Activated CD8-positive, alpha-beta T cell treated with anti-CD3 and anti-CD28 coated beads for 36 hours (primary cell): ENCODE results near the gene ADARB2. TPM values are rescaled to one million over a fixed set of nuclear protein-coding genes. Genes with fewer than 3 reads are reported as not detected.

Experiments
- ATAC-seq: fragments of 200-7000 bp; cut with Tn5 transposase; one replicate; pipeline ENCODE4 v1.10.0; 2021; ENCODE audit warnings: mild to moderate bottlenecking, moderate library complexity
- CTCF ChIA-PET: fragments of 350-600 bp; sonication (Branson Sonifier 250); formaldehyde crosslinking; loops from one replicate; lab custom pipeline; 2021; ENCODE audit warnings: antibody characterized with exemption; lab: Charles Lee
- POLR2A ChIA-PET: fragments of 350-600 bp; sonication (Branson Sonifier 250); formaldehyde crosslinking; loops from one replicate; lab custom pipeline; 2021; ENCODE audit warnings: antibody characterized with exemption; lab: Charles Lee
- DNase-seq: peaks from one replicate; pipeline ENCODE4 v3.0.0-alpha.2; 2020
- H3K27ac Mint-ChIP-seq: one replicate; pipeline ENCODE4 v1.8.0; 2021; ENCODE audit warnings: mild to moderate bottlenecking, mixed read lengths
- H3K27me3 Mint-ChIP-seq: one replicate; pipeline ENCODE4 v1.8.0; 2021; ENCODE audit warnings: mixed read lengths
- H3K36me3 Mint-ChIP-seq: one replicate; pipeline ENCODE4 v1.8.0; 2021; ENCODE audit warnings: low read depth, mixed read lengths
- H3K4me1 Mint-ChIP-seq: one replicate; pipeline ENCODE4 v1.8.0; 2021; ENCODE audit warnings: low read depth, mixed read lengths
- H3K4me3 Mint-ChIP-seq: one replicate; pipeline ENCODE4 v1.8.0; 2021; ENCODE audit warnings: mild to moderate bottlenecking, moderate library complexity, mixed read lengths
- H3K9me3 Mint-ChIP-seq: one replicate; pipeline ENCODE4 v1.8.0; 2021; ENCODE audit warnings: mixed read lengths
- intact Hi-C: fragments of 100-400 bp; cut with micrococcal nuclease; formaldehyde crosslinking; loops from one replicate; pipeline ENCODE4 v1.10.0; 2022
- total RNA-seq, 2 experiments: library from RNA; stranded (reverse); gene quantifications; one replicate each; pipeline ENCODE4 v1.2.3, GENCODE V29; 2021
- TF ChIP-seq, protein P1 (sequence below): fragments of 200-600 bp; IDR thresholded peaks from one replicate; pipeline ENCODE4 v1.8.0; 2022; ENCODE audit warnings: antibody characterized with exemption, mild to moderate bottlenecking

Gene ADARB2
- total RNA-seq, 2 experiments from 2014 or later: 1.3 to 1.6 TPM

DNA sequence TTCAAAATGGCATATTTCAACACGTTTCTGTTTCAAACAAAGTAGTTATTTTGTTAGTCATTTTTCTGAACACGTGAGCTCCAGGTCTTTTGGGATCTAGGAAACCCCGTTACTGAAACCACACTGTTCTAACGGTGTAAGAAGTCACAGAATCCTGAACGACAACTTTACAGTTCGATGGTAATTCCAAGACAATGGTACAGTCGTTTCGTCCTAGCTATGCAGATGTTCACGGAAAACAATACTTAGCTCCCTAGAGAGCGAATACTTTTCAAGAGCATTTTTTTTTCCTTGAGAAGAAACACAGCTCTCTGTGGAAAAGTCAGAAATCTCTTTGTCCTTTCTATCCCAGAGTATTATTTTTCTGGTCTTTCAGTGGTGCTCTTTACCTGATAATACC lies 254.1 kb downstream of the ADARB2 start:
- Mint-ChIP-seq H3K36me3 (no peaks in the 10 kb centered on the region), H3K27ac (no peak overlapping the region), H3K27me3 (peaks cover 2% of the 10 kb centered on the region), H3K4me3 (no peak overlapping the region), H3K9me3 (no peaks in the 10 kb centered on the region), H3K4me1 (no peaks in the 10 kb centered on the region)
- intact Hi-C loops: no loop called here
- TF ChIP-seq, protein P1, sequence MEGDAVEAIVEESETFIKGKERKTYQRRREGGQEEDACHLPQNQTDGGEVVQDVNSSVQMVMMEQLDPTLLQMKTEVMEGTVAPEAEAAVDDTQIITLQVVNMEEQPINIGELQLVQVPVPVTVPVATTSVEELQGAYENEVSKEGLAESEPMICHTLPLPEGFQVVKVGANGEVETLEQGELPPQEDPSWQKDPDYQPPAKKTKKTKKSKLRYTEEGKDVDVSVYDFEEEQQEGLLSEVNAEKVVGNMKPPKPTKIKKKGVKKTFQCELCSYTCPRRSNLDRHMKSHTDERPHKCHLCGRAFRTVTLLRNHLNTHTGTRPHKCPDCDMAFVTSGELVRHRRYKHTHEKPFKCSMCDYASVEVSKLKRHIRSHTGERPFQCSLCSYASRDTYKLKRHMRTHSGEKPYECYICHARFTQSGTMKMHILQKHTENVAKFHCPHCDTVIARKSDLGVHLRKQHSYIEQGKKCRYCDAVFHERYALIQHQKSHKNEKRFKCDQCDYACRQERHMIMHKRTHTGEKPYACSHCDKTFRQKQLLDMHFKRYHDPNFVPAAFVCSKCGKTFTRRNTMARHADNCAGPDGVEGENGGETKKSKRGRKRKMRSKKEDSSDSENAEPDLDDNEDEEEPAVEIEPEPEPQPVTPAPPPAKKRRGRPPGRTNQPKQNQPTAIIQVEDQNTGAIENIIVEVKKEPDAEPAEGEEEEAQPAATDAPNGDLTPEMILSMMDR: no peak
- CTCF ChIA-PET: interaction anchor here (1.6 kb wide), 1 partner anchor 63 kb away, joined by 4 read pairs; no protein-coding TSS in a partner anchor
- DNase-seq (no peak), ATAC-seq (no peak)
- POLR2A ChIA-PET: no interaction called here

DNA sequence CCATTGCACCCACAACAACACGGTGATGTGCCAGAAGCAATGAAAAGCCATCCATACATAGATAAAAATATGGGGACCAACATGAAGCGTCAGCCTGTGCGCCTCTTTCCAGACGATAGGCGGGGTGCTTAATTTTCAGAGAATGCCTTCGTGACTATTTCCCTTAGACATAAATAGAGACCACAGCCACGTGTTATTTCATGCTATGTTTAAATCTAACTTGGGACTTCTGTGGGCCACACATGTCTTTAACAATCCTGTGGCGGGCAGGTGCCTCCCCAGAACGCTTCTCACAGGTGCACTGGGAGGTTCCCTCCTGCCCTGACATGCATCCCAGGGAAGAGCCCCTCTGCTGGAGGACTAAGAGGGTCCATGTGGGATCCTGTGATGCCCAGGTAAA lies 259.7 kb downstream of the ADARB2 start:
- Mint-ChIP-seq H3K27me3 (peaks cover 2% of the 10 kb centered on the region), H3K36me3 (no peaks in the 10 kb centered on the region), H3K27ac (no peak overlapping the region), H3K4me3 (no peak overlapping the region), H3K4me1 (no peaks in the 10 kb centered on the region), H3K9me3 (no peaks in the 10 kb centered on the region)
- intact Hi-C loops: no loop called here
- POLR2A ChIA-PET: no interaction called here
- no peak for DNase-seq
- TF ChIP-seq, protein P1: no peak
- CTCF ChIA-PET: no interaction called here
- no peak for ATAC-seq

DNA sequence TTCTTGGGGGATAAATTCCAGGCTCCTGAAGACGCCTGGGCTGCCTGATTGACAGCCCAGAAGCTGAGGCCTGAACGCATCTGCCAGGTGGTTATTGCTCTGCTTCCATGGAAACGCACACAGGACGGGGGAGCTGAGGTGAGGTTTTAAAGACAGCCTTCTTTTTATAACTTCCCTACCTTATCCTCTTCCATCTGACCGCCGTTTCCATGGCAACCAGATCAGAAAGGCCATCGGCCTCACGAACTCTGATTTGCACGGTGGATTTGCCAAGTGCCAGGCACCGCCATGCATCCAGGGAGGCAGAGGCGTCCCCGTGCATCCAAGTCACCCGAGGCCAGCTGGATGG lies 260.9 kb downstream of the ADARB2 start:
- no peak for ATAC-seq
- no peak for DNase-seq
- intact Hi-C loops: no loop called here
- no peaks in the 10 kb centered on the region for H3K9me3 Mint-ChIP-seq
- peaks cover 2% of the 10 kb centered on the region for H3K27me3 Mint-ChIP-seq
- no peak overlapping the region for H3K4me3 Mint-ChIP-seq
- no peaks in the 10 kb centered on the region for H3K36me3 Mint-ChIP-seq
- ChIA-PET POLR2A (no interaction called here), CTCF (no interaction called here)
- TF ChIP-seq, protein P1: no peak
- no peaks in the 10 kb centered on the region for H3K4me1 Mint-ChIP-seq
- no peak overlapping the region for H3K27ac Mint-ChIP-seq

DNA sequence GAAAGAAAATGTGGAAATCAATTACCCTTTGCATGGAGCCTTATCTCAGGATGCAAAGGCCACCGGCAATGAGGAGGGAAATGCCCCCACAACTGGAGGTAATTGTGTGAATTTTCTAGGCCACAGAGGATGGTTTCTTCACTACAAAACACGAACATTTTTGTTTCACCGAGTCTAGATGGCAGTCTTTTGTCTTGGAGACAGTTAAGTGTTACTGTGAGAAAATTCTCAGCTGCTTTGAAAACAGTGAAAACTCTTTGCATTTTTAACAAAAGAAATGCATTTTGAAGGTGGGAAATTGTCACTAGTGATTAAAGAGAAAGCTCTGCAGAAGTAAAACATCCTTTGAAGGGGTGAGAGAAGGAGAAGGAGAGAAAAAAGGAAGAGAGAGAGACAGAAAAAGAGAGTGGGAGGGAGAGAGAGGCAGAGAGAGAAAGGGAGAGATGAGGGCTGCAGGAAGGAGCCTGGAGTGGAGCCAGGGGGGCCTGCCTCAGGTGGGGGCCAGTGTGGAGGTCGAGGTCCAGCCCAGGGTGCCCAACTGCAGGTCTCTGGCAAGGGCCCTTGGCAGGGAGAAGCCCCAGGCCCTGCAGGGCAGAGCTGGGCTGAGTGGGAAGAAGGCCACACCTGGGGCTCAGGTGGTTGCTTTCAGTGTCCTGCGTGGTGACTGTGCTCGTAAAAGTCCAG lies 261.4 kb downstream of the ADARB2 start:
- no peak overlapping the region for H3K27ac Mint-ChIP-seq
- peaks cover 2% of the 10 kb centered on the region for H3K27me3 Mint-ChIP-seq
- no peaks in the 10 kb centered on the region for H3K9me3 Mint-ChIP-seq
- ATAC-seq (no peak), DNase-seq (no peak)
- ChIA-PET CTCF (no interaction called here), POLR2A (no interaction called here)
- no peaks in the 10 kb centered on the region for H3K4me1 Mint-ChIP-seq
- TF ChIP-seq, protein P1: no peak
- intact Hi-C loops: no loop called here
- H3K4me3 Mint-ChIP-seq: no peak overlapping the region
- no peaks in the 10 kb centered on the region for H3K36me3 Mint-ChIP-seq

DNA sequence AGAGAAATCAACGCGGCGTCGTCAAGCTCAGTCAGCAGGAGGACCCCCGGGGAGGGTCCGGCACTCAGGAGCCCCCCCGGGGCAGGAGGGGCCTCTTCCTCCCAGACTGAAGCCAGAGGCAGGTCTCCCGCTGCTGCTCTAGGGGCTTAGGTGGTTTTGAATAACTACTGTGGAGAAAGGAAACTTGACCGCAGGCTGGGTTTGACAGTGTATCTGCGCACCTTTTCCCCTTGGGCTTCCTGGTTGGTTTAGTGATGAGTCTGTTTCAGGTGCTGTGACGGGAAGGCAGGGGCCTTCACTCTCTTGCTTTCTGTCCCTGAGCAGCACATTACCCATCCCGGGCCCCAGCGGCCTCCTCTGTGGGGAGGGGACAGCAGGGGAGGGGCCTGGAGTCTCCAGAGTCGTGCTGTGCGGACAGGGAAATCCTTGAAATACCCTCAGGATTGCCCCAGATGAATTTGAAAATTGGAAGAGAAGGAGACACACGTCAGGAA lies 262.2 kb downstream of the ADARB2 start:
- Mint-ChIP-seq H3K36me3 (no peaks in the 10 kb centered on the region), H3K4me1 (no peaks in the 10 kb centered on the region), H3K4me3 (no peak overlapping the region), H3K27ac (no peak overlapping the region), H3K27me3 (peaks cover 2% of the 10 kb centered on the region), H3K9me3 (no peaks in the 10 kb centered on the region)
- ChIA-PET CTCF (no interaction called here), POLR2A (no interaction called here)
- TF ChIP-seq, protein P1: no peak
- intact Hi-C loops: no loop called here
- no peak for ATAC-seq
- no peak for DNase-seq
